Endothelial cell of umbilical vein (primary cell): ENCODE measurements around the gene MAPK4. TPM values are rescaled to one million over a fixed set of nuclear protein-coding genes. Genes with fewer than 3 reads are reported as not detected.

Experiments used
- BruUV-seq: library from RNA; stranded (reverse); fragments of 400-500 nt; replicated peaks from 2 replicates; lab custom pipeline; 2021; lab: Mats Ljungman, UMichigan
- CTCF ChIA-PET: fragments of 300-600, 350-600 bp; sonication (Branson Sonifier 250); formaldehyde crosslinking; loops from one replicate; lab custom pipeline; 2021; ENCODE audit warnings: antibody characterized with exemption, inconsistent platforms; lab: Charles Lee
- POLR2A ChIA-PET: fragments of 300-600, 350-600 bp; sonication (Branson Sonifier 250); formaldehyde crosslinking; loops from one replicate; lab custom pipeline; 2021; ENCODE audit warnings: antibody characterized with exemption, inconsistent platforms; lab: Charles Lee
- DNase-seq: peaks from one replicate; pipeline ENCODE4 v3.0.0-alpha.2; 2011; ENCODE audit warnings: low read depth, low spot score
- FAIRE-seq: peaks from 2 replicates; lab custom pipeline; 2011; peaks lifted over from hg19 to GRCh38; lab: Jason Lieb, UNC
- H2AFZ ChIP-seq: 2 replicates; pipeline ENCODE4 v1.6.0; 2012; ENCODE audit warnings: low read depth, low read length, control low read depth, inconsistent platforms
- H3K27ac ChIP-seq: 2 replicates; pipeline ENCODE4 v1.5.1; 2011; ENCODE audit warnings: low read depth, mild to moderate bottlenecking, control low read depth, low read length, moderate library complexity; ENCODE audit not compliant: insufficient read depth
- H3K27me3 ChIP-seq, 2 experiments: 2 replicates each; pipeline versions ENCODE4 v1.6.0 to v1.6.1; 2011; ENCODE audit warnings: low read length in 2 of 2, mixed read lengths in 1 of 2; ENCODE audit not compliant: control insufficient read depth in 2 of 2, insufficient read depth in 2 of 2
- H3K36me3 ChIP-seq, 2 experiments: 2 replicates in 1 of 2; 3 replicates in 1 of 2; pipeline ENCODE4 v1.5.1; 2011; ENCODE audit warnings: low read length in 2 of 2, mild to moderate bottlenecking in 1 of 2, moderate library complexity in 1 of 2; ENCODE audit not compliant: control insufficient read depth in 2 of 2, insufficient read depth in 2 of 2; ENCODE audit errors: extremely low read depth in 1 of 2
- H3K4me1 ChIP-seq: 3 replicates; pipeline ENCODE4 v1.5.1; 2011; ENCODE audit warnings: mild to moderate bottlenecking, low read length; ENCODE audit not compliant: control insufficient read depth, insufficient read depth; ENCODE audit errors: extremely low read depth
- H3K4me2 ChIP-seq: 2 replicates; pipeline ENCODE4 v1.6.1; 2011; ENCODE audit warnings: low read length, control low read depth, mixed read lengths; ENCODE audit not compliant: insufficient read depth
- H3K4me3 ChIP-seq, 3 experiments: fragments of 200-600 bp in 1 of 3; sonication (generic), shearing (Covaris generic) in 1 of 3; replicated peaks in 1 of 3; 2 replicates each; pipeline ENCODE4 v1.5.1; 2011 to 2016; ENCODE audit warnings: control low read depth in 3 of 3, low read length in 3 of 3, mild to moderate bottlenecking in 2 of 3, inconsistent platforms in 1 of 3, low read depth in 1 of 3, moderate library complexity in 1 of 3; ENCODE audit not compliant: insufficient read depth in 1 of 3
- H3K79me2 ChIP-seq: 2 replicates; pipeline ENCODE4 v1.6.0; 2012; ENCODE audit warnings: low read length, inconsistent platforms; ENCODE audit not compliant: control insufficient read depth, insufficient read depth
- H3K9ac ChIP-seq: replicated peaks from 2 replicates; pipeline ENCODE3; 2011; ENCODE audit warnings: low read length, control low read depth; ENCODE audit not compliant: insufficient read depth; ENCODE audit errors: extremely low read depth
- H3K9me1 ChIP-seq: replicated peaks from 3 replicates; pipeline ENCODE4 v1.6.0; 2011; ENCODE audit warnings: mild to moderate bottlenecking, low read length; ENCODE audit not compliant: control insufficient read depth, insufficient read depth; ENCODE audit errors: extremely low read depth
- H3K9me3 ChIP-seq: replicated peaks from 2 replicates; pipeline ENCODE4 v1.5.1; 2012; ENCODE audit warnings: low read length, inconsistent platforms; ENCODE audit not compliant: control insufficient read depth, insufficient read depth
- H4K20me1 ChIP-seq: replicated peaks from 2 replicates; pipeline ENCODE3; 2011; ENCODE audit warnings: mild to moderate bottlenecking, low read length; ENCODE audit not compliant: control insufficient read depth, insufficient read depth; ENCODE audit errors: extremely low read depth
- CTCF ChIP-seq, 2 donors: IDR thresholded peaks; 1 replicate in 1 of 2; 2 replicates in 1 of 2; pipeline ENCODE4 v1.5.1; 2011; ENCODE audit warnings: low read length in 2 of 2, mild to moderate bottlenecking in 2 of 2, moderate library complexity in 2 of 2, control low read depth in 1 of 2, inconsistent platforms in 1 of 2, low read depth in 1 of 2; ENCODE audit not compliant: insufficient read depth in 1 of 2; ENCODE audit errors: extremely low read depth in 1 of 2
- EZH2 ChIP-seq: IDR thresholded peaks from 2 replicates; pipeline ENCODE4 v1.6.1; 2012; ENCODE audit warnings: borderline replicate concordance, low read depth, mild to moderate bottlenecking, moderate library complexity, low read length, inconsistent platforms; ENCODE audit not compliant: severe bottlenecking
- FOS ChIP-seq: IDR thresholded peaks from 2 replicates; pipeline ENCODE4 v1.6.1; 2011; ENCODE audit warnings: mild to moderate bottlenecking, low read length, moderate library complexity, borderline replicate concordance; ENCODE audit not compliant: insufficient read depth
- GATA2 ChIP-seq: IDR thresholded peaks from 2 replicates; pipeline ENCODE4 v1.7.0; 2011; ENCODE audit warnings: low read depth, mild to moderate bottlenecking, moderate library complexity, mixed read lengths, low read length; ENCODE audit not compliant: insufficient read length, insufficient read depth
- JUN ChIP-seq: IDR thresholded peaks from 2 replicates; pipeline ENCODE4 v1.6.1; 2011; ENCODE audit warnings: borderline replicate concordance, low read depth; ENCODE audit not compliant: insufficient read length, insufficient read depth
- MAX ChIP-seq: IDR thresholded peaks from 2 replicates; pipeline ENCODE4 v1.6.1; 2011; ENCODE audit not compliant: insufficient read depth, insufficient read length
- POLR2A ChIP-seq: IDR thresholded peaks from 2 replicates; pipeline ENCODE4 v1.6.1; 2012; ENCODE audit warnings: low read depth, mild to moderate bottlenecking, control low read depth, low read length
- POLR2AphosphoS5 ChIP-seq: IDR thresholded peaks from 2 replicates; pipeline ENCODE4 v1.6.1; 2012; ENCODE audit warnings: low read depth, mild to moderate bottlenecking, control low read depth, low read length, moderate library complexity; ENCODE audit not compliant: insufficient read depth
- dilution Hi-C: fragments of 300-500 bp; cut with MboI; formaldehyde crosslinking; loops from one replicate; pipeline ENCODE4 v1.15.0; 2019; ENCODE audit warnings: low sequenced_read_pairs; ENCODE audit not compliant: extremely low pct_ligation_motif_present
- intact Hi-C: fragments of 100-400 bp; cut with micrococcal nuclease; formaldehyde crosslinking; loops from one replicate; pipeline ENCODE4 v1.10.0; 2022
- polyA plus RNA-seq, 4 experiments: library from polyadenylated mRNA; depleted of rRNA in 3 of 4; stranded (reverse) in 3 of 4; unstranded in 1 of 4; fragments of >200 nt; gene quantifications; 2 replicates each; pipeline versions ENCODE4 v1.2.1 to v1.2.3, GENCODE V29; 2011 to 2012; ENCODE audit warnings: missing spikeins in 1 of 4
- total RNA-seq: library from RNA; stranded (reverse); gene quantifications from 2 replicates; pipeline ENCODE4 v1.2.3, GENCODE V29; 2021

The MAPK4 gene
- total and polyA plus RNA-seq, 2 donors (not counting 3 experiments of a cell fraction or from before 2014, with no cell fraction given) = not detected

DNA sequence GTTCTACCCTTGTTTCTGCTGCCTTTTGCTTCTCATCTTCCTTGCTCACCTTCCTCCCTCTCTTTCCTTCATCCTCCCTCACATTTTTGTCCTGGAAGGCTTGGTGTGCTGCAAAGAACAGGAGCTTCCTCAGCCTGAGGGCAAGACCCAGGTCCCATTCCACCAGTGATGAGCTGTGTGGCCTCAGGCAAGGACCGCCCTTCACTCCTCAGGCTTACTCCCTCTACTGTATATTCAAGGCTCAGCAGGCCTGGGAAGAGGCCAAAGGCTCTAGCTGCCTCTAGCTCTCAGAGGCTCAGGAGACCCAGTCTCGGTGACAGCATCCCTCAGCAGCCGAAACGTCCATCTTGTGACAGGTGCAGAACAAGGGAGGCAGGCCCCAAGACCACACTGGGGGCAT, 162.4 kb downstream of the MAPK4 start:
- H3K27ac ChIP-seq = no peak overlapping the region
- BruUV-seq = no TSS peak
- no peak overlapping the region for H3K9ac ChIP-seq
- FAIRE-seq (no peak), DNase-seq (no peak)
- no peak for TF ChIP-seq EZH2
- TF ChIP-seq POLR2AphosphoS5 = no peak
- no peak for TF ChIP-seq POLR2A
- TF ChIP-seq CTCF (IDR thresholded peaks at IDR 0.05; ENCODE audit: extremely low read depth in 1 of 2, insufficient read depth in 1 of 2, low read depth in 1 of 2, low read length in 2 of 2) = no peak
- no peak for TF ChIP-seq FOS
- TF ChIP-seq JUN = no peak
- no peak for TF ChIP-seq MAX
- no peak for TF ChIP-seq GATA2
- no peaks in the 10 kb centered on the region for H4K20me1 ChIP-seq
- CTCF ChIA-PET = no interaction called here
- no peaks in the 10 kb centered on the region for H3K4me1 ChIP-seq
- intact Hi-C loops = no loop called here
- H3K9me3 ChIP-seq = no peaks in the 10 kb centered on the region
- dilution Hi-C loops = no loop called here
- H2AFZ ChIP-seq = no peak overlapping the region
- H3K27me3 ChIP-seq = no peaks in the 10 kb centered on the region
- no peaks in the 10 kb centered on the region for H3K9me1 ChIP-seq
- no peak overlapping the region for H3K4me3 ChIP-seq
- POLR2A ChIA-PET = no interaction called here
- no peak overlapping the region for H3K4me2 ChIP-seq
- no peaks in the 10 kb centered on the region for H3K36me3 ChIP-seq
- H3K79me2 ChIP-seq = no peaks in the 10 kb centered on the region
